MM.1S (cell line): ENCODE results near the gene SLC13A5.

Source experiments
- DNase-seq: peaks from one replicate; pipeline ENCODE4 v3.0.0-alpha.2; 2015
- H2AFZ ChIP-seq: fragments of 300-600 bp; sonication (generic); 2 replicates; pipeline ENCODE4 v1.6.0; 2016; ENCODE audit warnings: antibody characterized with exemption, low read length
- H3F3A ChIP-seq: fragments of 300-600 bp; sonication (generic); 2 replicates; pipeline ENCODE4 v1.6.1; 2016; ENCODE audit warnings: mild to moderate bottlenecking, antibody characterized with exemption, low read length, moderate library complexity, mixed read lengths; ENCODE audit not compliant: insufficient read depth
- H3K27ac ChIP-seq: fragments of 300-600 bp; sonication (generic); 2 replicates; pipeline ENCODE4 v1.5.1; 2016; ENCODE audit warnings: mild to moderate bottlenecking, low read length
- H3K27me3 ChIP-seq: fragments of 300-600 bp; sonication (generic); replicated peaks from 2 replicates; pipeline ENCODE4 v1.6.0; 2016; ENCODE audit warnings: low read length; ENCODE audit not compliant: insufficient read depth
- H3K36me3 ChIP-seq: fragments of 300-600 bp; sonication (generic); replicated peaks from 2 replicates; pipeline ENCODE4 v1.6.1; 2016; ENCODE audit warnings: mild to moderate bottlenecking, low read length, mixed read lengths; ENCODE audit not compliant: insufficient read depth
- H3K4me1 ChIP-seq: fragments of 300-600 bp; sonication (generic); 2 replicates; pipeline ENCODE4 v1.6.1; 2016; ENCODE audit warnings: low read length, mixed read lengths
- H3K4me2 ChIP-seq: fragments of 300-600 bp; sonication (generic); 2 replicates; pipeline ENCODE4 v1.6.0; 2016; ENCODE audit warnings: low read depth, low read length
- H3K4me3 ChIP-seq: fragments of 300-600 bp; sonication (generic); 2 replicates; pipeline ENCODE4 v1.5.1; 2016; ENCODE audit warnings: low read length, mixed read lengths
- H3K79me2 ChIP-seq: fragments of 300-600 bp; sonication (generic); 2 replicates; pipeline ENCODE4 v1.6.1; 2016; ENCODE audit warnings: mixed run types, low read length, mixed read lengths
- H3K9ac ChIP-seq: fragments of 300-600 bp; sonication (generic); 2 replicates; pipeline ENCODE4 v1.6.1; 2016; ENCODE audit warnings: low read length, mixed read lengths
- H3K9me2 ChIP-seq: fragments of 300-600 bp; sonication (generic); replicated peaks from 2 replicates; pipeline ENCODE4 v1.6.1; 2016; ENCODE audit warnings: mild to moderate bottlenecking, low read length, mixed read lengths; ENCODE audit not compliant: insufficient read depth
- H3K9me3 ChIP-seq: fragments of 300-600 bp; sonication (generic); replicated peaks from 2 replicates; pipeline ENCODE4 v1.6.1; 2016; ENCODE audit warnings: mild to moderate bottlenecking, low read length, mixed read lengths; ENCODE audit not compliant: insufficient read depth
- H4K20me1 ChIP-seq: fragments of 300-600 bp; sonication (generic); 2 replicates; pipeline ENCODE4 v1.6.1; 2016; ENCODE audit warnings: mild to moderate bottlenecking, low read length, moderate library complexity, mixed read lengths; ENCODE audit not compliant: insufficient read depth
- EZH2 ChIP-seq: fragments of 300-600 bp; sonication (generic); optimal IDR thresholded peaks from 2 replicates; pipeline ENCODE3; 2017; ENCODE audit warnings: low read depth, mild to moderate bottlenecking, antibody characterized with exemption, low read length, mixed read lengths
- EZH2phosphoT487 ChIP-seq: fragments of 300-600 bp; sonication (generic); IDR thresholded peaks from 2 replicates; pipeline ENCODE4 v1.6.1; 2018; ENCODE audit warnings: antibody characterized with exemption, low read length
- TF ChIP-seq, protein P1 (sequence below): fragments of 300-600 bp; sonication (generic); IDR thresholded peaks from 2 replicates; pipeline ENCODE4 v1.5.1; 2016; ENCODE audit warnings: antibody characterized with exemption, low read length, mixed read lengths

Gene SLC13A5

DNA sequence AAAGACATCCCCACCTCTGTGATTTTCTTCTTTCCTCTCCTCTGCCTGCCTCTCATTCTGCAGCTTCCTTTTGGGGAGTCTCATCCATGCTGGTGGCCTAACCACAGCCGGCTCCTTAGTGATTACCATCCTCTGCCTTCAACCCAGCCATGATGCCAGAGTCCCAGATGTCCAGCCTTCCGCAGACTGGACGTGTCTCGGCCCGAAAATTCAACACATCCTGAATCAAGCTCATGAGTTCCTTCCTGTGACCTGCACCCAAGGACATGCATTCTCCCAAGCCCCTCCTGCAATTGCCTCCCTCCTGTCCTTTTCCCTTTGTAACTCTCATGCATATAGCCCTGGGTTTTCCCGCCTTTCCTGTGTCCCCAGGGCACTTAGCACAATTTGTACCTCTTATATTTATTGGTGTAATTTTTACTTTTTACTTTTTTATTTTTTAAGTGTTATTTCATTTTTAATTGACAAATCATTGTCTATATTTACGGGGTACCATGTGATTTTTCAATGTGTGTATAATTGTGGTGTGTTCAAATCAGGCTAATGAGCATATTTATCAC lies 1.2 kb upstream of the SLC13A5 start:
- Histone ChIP-seq H3K27ac (no peak overlapping the region), H3K4me3 (no peak overlapping the region), H3F3A (no peaks in the 10 kb centered on the region), H3K27me3 (peaks cover 50% of the 10 kb centered on the region), H3K36me3 (no peaks in the 10 kb centered on the region), H3K9me3 (no peaks in the 10 kb centered on the region), H3K4me1 (no peaks in the 10 kb centered on the region), H4K20me1 (no peaks in the 10 kb centered on the region), H3K4me2 (no peak overlapping the region), H3K79me2 (no peaks in the 10 kb centered on the region), H3K9me2 (no peaks in the 10 kb centered on the region), H2AFZ (no peak overlapping the region), H3K9ac (no peak overlapping the region)
- TF ChIP-seq EZH2phosphoT487 (no peak), EZH2 (no peak)
- TF ChIP-seq, protein P1, sequence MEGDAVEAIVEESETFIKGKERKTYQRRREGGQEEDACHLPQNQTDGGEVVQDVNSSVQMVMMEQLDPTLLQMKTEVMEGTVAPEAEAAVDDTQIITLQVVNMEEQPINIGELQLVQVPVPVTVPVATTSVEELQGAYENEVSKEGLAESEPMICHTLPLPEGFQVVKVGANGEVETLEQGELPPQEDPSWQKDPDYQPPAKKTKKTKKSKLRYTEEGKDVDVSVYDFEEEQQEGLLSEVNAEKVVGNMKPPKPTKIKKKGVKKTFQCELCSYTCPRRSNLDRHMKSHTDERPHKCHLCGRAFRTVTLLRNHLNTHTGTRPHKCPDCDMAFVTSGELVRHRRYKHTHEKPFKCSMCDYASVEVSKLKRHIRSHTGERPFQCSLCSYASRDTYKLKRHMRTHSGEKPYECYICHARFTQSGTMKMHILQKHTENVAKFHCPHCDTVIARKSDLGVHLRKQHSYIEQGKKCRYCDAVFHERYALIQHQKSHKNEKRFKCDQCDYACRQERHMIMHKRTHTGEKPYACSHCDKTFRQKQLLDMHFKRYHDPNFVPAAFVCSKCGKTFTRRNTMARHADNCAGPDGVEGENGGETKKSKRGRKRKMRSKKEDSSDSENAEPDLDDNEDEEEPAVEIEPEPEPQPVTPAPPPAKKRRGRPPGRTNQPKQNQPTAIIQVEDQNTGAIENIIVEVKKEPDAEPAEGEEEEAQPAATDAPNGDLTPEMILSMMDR, result no peak
- DNase-seq, result no peak

DNA sequence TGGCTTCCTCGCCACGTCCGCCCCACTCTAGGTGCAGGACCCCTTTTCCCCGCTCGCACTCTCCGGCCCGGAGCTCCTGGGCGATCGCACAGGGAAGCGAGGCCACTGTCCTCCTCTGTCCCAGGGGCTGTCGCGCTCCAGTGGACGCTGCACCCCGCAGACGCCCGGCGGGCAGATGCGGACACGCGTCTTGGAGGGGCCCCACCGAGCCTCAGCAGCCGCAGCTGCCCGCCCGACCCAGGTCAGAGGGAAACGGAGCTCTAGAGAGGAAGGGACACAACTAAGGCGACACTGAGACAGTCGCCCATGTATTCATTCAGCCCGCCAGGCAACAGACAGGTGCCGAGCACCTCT lies 726 bp upstream of the SLC13A5 start:
- Histone ChIP-seq H4K20me1 (no peaks in the 10 kb centered on the region), H3K79me2 (no peaks in the 10 kb centered on the region), H3K27me3 (peaks cover 52% of the 10 kb centered on the region), H3K4me3 (no peak overlapping the region), H3K9me3 (no peaks in the 10 kb centered on the region), H2AFZ (no peak overlapping the region), H3F3A (no peaks in the 10 kb centered on the region), H3K4me2 (no peak overlapping the region), H3K9me2 (no peaks in the 10 kb centered on the region), H3K4me1 (no peaks in the 10 kb centered on the region), H3K36me3 (no peaks in the 10 kb centered on the region), H3K27ac (no peak overlapping the region), H3K9ac (no peak overlapping the region)
- TF ChIP-seq EZH2phosphoT487 (no peak), EZH2 (no peak)
- TF ChIP-seq, protein P1, result no peak
- no peak for DNase-seq

DNA sequence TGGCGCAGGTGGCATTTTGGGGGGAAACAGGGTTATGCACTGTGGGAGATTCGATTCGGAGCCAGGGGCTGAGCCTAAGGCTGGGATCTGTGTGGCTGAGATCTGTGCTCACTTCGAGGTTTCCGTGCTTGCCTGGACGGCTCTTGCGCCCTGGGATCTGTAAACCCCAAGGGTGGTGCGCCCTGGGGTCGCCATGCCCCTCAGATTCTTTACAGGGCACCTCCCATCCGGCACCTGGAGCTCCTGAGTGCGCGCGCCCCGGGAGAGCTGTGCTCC lies 377 bp downstream of the SLC13A5 start:
- H3K4me1 ChIP-seq, result no peaks in the 10 kb centered on the region
- H3K27ac ChIP-seq, result no peak overlapping the region
- H3K4me2 ChIP-seq, result no peak overlapping the region
- no peaks in the 10 kb centered on the region for H4K20me1 ChIP-seq
- DNase-seq, result no peak
- H3K4me3 ChIP-seq, result no peak overlapping the region
- no peaks in the 10 kb centered on the region for H3K9me3 ChIP-seq
- no peak overlapping the region for H3K9ac ChIP-seq
- no peaks in the 10 kb centered on the region for H3K9me2 ChIP-seq
- H3K27me3 ChIP-seq, result peaks cover 58% of the 10 kb centered on the region
- no peaks in the 10 kb centered on the region for H3F3A ChIP-seq
- no peaks in the 10 kb centered on the region for H3K79me2 ChIP-seq
- H3K36me3 ChIP-seq, result no peaks in the 10 kb centered on the region
- no peak overlapping the region for H2AFZ ChIP-seq
- TF ChIP-seq EZH2 (no peak), EZH2phosphoT487 (no peak)
- TF ChIP-seq, protein P1, result no peak
